HEK293 (cell line): ENCODE results near the gene BTRC.

Experiments used
- CTCF ChIA-PET: fragments of 350-600 bp; formaldehyde crosslinking; extraction: SDS; loops from one replicate; lab custom pipeline; 2021; ENCODE audit warnings: antibody characterized with exemption; lab: Yijun Ruan, JAX
- POLR2A ChIA-PET: fragments of 300-600 bp; formaldehyde crosslinking; extraction: SDS; loops from one replicate; lab custom pipeline; 2020; ENCODE audit warnings: antibody characterized with exemption, inconsistent platforms; lab: Yijun Ruan, JAX
- H3K27ac ChIP-seq: fragments of 200-500 bp; sonication (Bioruptor generic); 2 replicates; pipeline ENCODE4 v1.5.1; 2014; ENCODE audit warnings: low read depth, low read length, control low read depth, inconsistent platforms; ENCODE audit errors: extremely low read depth
- H3K36me3 ChIP-seq, 2 experiments: fragments of 200-500 bp in 1 of 2; sonication (Bioruptor generic) in 1 of 2; 1 replicate in 1 of 2; 2 replicates in 1 of 2; pipeline ENCODE4 v1.5.1; 2014 to 2017; ENCODE audit warnings: inconsistent platforms in 2 of 2, low read length in 2 of 2; ENCODE audit not compliant: control insufficient read depth in 2 of 2, insufficient read depth in 1 of 2
- H3K4me1 ChIP-seq: fragments of 200-500 bp; sonication (Bioruptor generic); 2 replicates; pipeline ENCODE4 v1.5.1; 2014; ENCODE audit warnings: mild to moderate bottlenecking, low read length, inconsistent platforms; ENCODE audit not compliant: control insufficient read depth, insufficient read depth
- H3K4me3 ChIP-seq: 2 replicates; pipeline ENCODE4 v1.5.1; 2011; ENCODE audit warnings: low read depth, mild to moderate bottlenecking, control low read depth, low read length, moderate library complexity
- H3K9me3 ChIP-seq: fragments of 200-500 bp; sonication (Bioruptor generic); 2 replicates; pipeline ENCODE4 v1.5.1; 2014; ENCODE audit warnings: low read depth, low read length, inconsistent platforms; ENCODE audit not compliant: control insufficient read depth, insufficient read depth
- GFI1B ChIP-seq: fragments of 450-650 bp; formaldehyde crosslinking; IDR thresholded peaks from 2 replicates; pipeline ENCODE4 v1.5.1; 2016; ENCODE audit warnings: missing biosample characterization, missing genetic modification characterization
- HOXC10 ChIP-seq: sonication (generic); formaldehyde crosslinking; IDR thresholded peaks from 2 replicates; pipeline ENCODE4 v1.8.1; 2023; ENCODE audit warnings: mild to moderate bottlenecking, missing genetic modification reagents
- HOXD13 ChIP-seq: sonication (generic); formaldehyde crosslinking; IDR thresholded peaks from 2 replicates; pipeline ENCODE4 v1.8.0; 2022; ENCODE audit warnings: missing genetic modification reagents, borderline replicate concordance
- KLF7 ChIP-seq: fragments of 450-650 bp; formaldehyde crosslinking; IDR thresholded peaks from 2 replicates; pipeline ENCODE4 v1.5.1; 2016; ENCODE audit warnings: missing biosample characterization, missing genetic modification characterization, borderline replicate concordance
- MYNN ChIP-seq: fragments of 450-650 bp; formaldehyde crosslinking; IDR thresholded peaks from 2 replicates; pipeline ENCODE4 v1.5.1; 2016; ENCODE audit warnings: missing biosample characterization, missing genetic modification characterization, borderline replicate concordance
- MZF1 ChIP-seq: fragments of 450-650 bp; formaldehyde crosslinking; IDR thresholded peaks from 2 replicates; pipeline ENCODE4 v1.5.1; 2017; ENCODE audit warnings: missing biosample characterization, missing genetic modification characterization, borderline replicate concordance
- SCRT2 ChIP-seq: fragments of 450-650 bp; formaldehyde crosslinking; IDR thresholded peaks from 2 replicates; pipeline ENCODE4 v1.5.1; 2016; ENCODE audit warnings: missing biosample characterization, missing genetic modification characterization
- SP3 ChIP-seq: fragments of 450-650 bp; formaldehyde crosslinking; IDR thresholded peaks from 2 replicates; pipeline ENCODE4 v1.5.1; 2016; ENCODE audit warnings: missing biosample characterization, missing genetic modification characterization
- YY2 ChIP-seq: fragments of 450-650 bp; formaldehyde crosslinking; IDR thresholded peaks from 2 replicates; pipeline ENCODE4 v1.5.1; 2016; ENCODE audit warnings: missing biosample characterization, missing genetic modification characterization
- ZBTB17 ChIP-seq: fragments of 450-650 bp; formaldehyde crosslinking; IDR thresholded peaks from 2 replicates; pipeline ENCODE4 v1.5.1; 2016; ENCODE audit warnings: missing biosample characterization, missing genetic modification characterization
- ZFHX2 ChIP-seq: fragments of 450-650 bp; formaldehyde crosslinking; conservative IDR thresholded peaks from 2 replicates; pipeline ENCODE4 v1.5.1; 2016; ENCODE audit warnings: missing biosample characterization, missing genetic modification characterization
- ZFP3 ChIP-seq: fragments of 450-650 bp; formaldehyde crosslinking; IDR thresholded peaks from 2 replicates; pipeline ENCODE4 v1.5.1; 2016; ENCODE audit warnings: low read depth, missing biosample characterization, missing genetic modification characterization
- ZNF292 ChIP-seq: fragments of 450-650 bp; formaldehyde crosslinking; IDR thresholded peaks from 2 replicates; pipeline ENCODE4 v1.5.1; 2016; ENCODE audit warnings: low read depth, missing biosample characterization, missing genetic modification characterization, borderline replicate concordance
- ZNF341 ChIP-seq: fragments of 450-650 bp; formaldehyde crosslinking; IDR thresholded peaks from 2 replicates; pipeline ENCODE4; 2016; ENCODE audit warnings: low read depth, missing biosample characterization, missing genetic modification characterization
- ZNF501 ChIP-seq: fragments of 450-650 bp; formaldehyde crosslinking; IDR thresholded peaks from 2 replicates; pipeline ENCODE4 v1.5.1; 2016; ENCODE audit warnings: missing biosample characterization, missing genetic modification characterization
- ZNF510 ChIP-seq: fragments of 450-650 bp; formaldehyde crosslinking; IDR thresholded peaks from 2 replicates; pipeline ENCODE4 v1.5.1; 2018; ENCODE audit warnings: mild to moderate bottlenecking, missing genetic modification characterization, missing biosample characterization; ENCODE audit not compliant: insufficient replicate concordance
- ZNF521 ChIP-seq: fragments of 450-650 bp; formaldehyde crosslinking; IDR thresholded peaks from 2 replicates; pipeline ENCODE4 v1.5.1; 2017; ENCODE audit warnings: missing biosample characterization, mild to moderate bottlenecking, missing genetic modification characterization
- ZNF530 ChIP-seq: fragments of 450-650 bp; formaldehyde crosslinking; IDR thresholded peaks from 2 replicates; pipeline ENCODE4 v1.5.1; 2016; ENCODE audit warnings: low read depth, missing biosample characterization, missing genetic modification characterization
- ZNF544 ChIP-seq: fragments of 450-650 bp; formaldehyde crosslinking; IDR thresholded peaks from 2 replicates; pipeline ENCODE4 v1.5.0; 2017; ENCODE audit warnings: missing biosample characterization, missing genetic modification characterization
- ZNF571 ChIP-seq: fragments of 450-650 bp; formaldehyde crosslinking; IDR thresholded peaks from 2 replicates; pipeline ENCODE4 v1.5.0; 2017; ENCODE audit warnings: missing biosample characterization, missing genetic modification characterization
- ZNF610 ChIP-seq: fragments of 450-650 bp; formaldehyde crosslinking; IDR thresholded peaks from 2 replicates; pipeline ENCODE4 v1.5.1; 2016; ENCODE audit warnings: missing biosample characterization, missing genetic modification characterization, borderline replicate concordance
- ZNF830 ChIP-seq: fragments of 450-650 bp; IDR thresholded peaks from 2 replicates; pipeline ENCODE4 v1.5.0; 2018; ENCODE audit warnings: missing biosample characterization, missing genetic modification characterization, low read depth, mild to moderate bottlenecking, moderate library complexity
- TF ChIP-seq, protein P1 (sequence below): fragments of 450-650 bp; formaldehyde crosslinking; IDR thresholded peaks from 2 replicates; pipeline ENCODE4 v1.5.1; 2016; ENCODE audit warnings: missing biosample characterization, missing genetic modification characterization
- TF ChIP-seq, protein P2 (sequence below): fragments of 450-650 bp; formaldehyde crosslinking; IDR thresholded peaks from 2 replicates; pipeline ENCODE4 v1.5.1; 2017; ENCODE audit warnings: missing biosample characterization, missing genetic modification characterization
- TF ChIP-seq, protein P3 (sequence below): fragments of 450-650 bp; formaldehyde crosslinking; IDR thresholded peaks from 2 replicates; pipeline ENCODE4 v1.5.0; 2017; ENCODE audit warnings: missing biosample characterization, missing genetic modification characterization, borderline replicate concordance
- TF ChIP-seq, protein P4 (sequence below): fragments of 450-650 bp; formaldehyde crosslinking; IDR thresholded peaks from 2 replicates; pipeline ENCODE4 v1.5.1; 2017; ENCODE audit warnings: missing biosample characterization, missing genetic modification characterization
- TF ChIP-seq, protein P5 (sequence below): fragments of 450-650 bp; formaldehyde crosslinking; IDR thresholded peaks from 2 replicates; pipeline ENCODE4 v1.5.1; 2016; ENCODE audit warnings: missing biosample characterization, missing genetic modification characterization

BTRC gene

DNA sequence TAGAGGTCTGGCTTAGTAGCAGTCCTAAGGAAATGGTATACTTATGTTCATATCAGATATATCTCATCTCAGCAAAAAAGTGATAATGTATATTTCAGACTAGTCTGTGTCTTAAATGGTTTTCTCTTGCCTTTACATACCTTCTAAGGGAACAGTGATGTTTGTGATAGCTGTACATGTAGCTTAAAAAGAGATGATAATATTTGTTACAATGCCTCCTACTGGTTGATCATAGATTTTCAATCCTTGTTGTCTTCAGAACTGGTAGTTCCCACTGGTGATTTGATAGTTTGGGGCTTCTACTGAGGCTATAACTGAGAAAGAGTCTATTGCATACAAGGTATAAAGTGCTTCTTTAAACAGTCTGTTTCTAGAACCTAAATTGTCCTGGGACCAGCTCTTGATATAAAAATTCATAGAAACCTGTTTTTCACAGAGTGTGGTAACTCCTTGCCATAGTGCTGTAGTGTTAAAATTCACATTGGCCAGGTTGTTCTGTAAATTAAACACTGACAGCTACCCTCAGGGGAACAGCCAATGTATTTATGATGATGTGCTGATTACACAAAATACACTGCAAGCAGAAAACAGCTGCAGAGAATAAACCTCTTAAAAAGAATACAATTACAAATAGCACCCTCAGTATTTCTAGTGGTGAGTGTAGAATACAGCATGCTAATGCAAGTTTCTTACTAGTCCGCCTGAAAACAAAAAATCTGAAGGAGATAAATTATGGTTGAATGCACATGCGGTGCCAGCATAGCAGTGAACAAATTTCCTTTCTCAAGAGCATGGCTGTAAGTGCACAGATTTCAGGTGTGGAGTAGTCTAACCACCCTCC, 90.3 kb downstream of the BTRC start (continued):
- TF ChIP-seq HOXD13: no peak
- TF ChIP-seq MZF1: no peak
- TF ChIP-seq, protein P1, sequence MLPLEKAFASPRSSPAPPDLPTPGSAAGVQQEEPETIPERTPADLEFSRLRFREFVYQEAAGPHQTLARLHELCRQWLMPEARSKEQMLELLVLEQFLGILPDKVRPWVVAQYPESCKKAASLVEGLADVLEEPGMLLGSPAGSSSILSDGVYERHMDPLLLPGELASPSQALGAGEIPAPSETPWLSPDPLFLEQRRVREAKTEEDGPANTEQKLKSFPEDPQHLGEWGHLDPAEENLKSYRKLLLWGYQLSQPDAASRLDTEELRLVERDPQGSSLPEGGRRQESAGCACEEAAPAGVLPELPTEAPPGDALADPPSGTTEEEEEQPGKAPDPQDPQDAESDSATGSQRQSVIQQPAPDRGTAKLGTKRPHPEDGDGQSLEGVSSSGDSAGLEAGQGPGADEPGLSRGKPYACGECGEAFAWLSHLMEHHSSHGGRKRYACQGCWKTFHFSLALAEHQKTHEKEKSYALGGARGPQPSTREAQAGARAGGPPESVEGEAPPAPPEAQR (tag by site-specific recombination): no peak
- no peak for TF ChIP-seq MYNN (tag by site-specific recombination)
- 0 out of 2 replicates have a peak, but pooled peaks have one; percentile 35 for TF ChIP-seq GFI1B (tag by site-specific recombination)
- TF ChIP-seq, protein P2, sequence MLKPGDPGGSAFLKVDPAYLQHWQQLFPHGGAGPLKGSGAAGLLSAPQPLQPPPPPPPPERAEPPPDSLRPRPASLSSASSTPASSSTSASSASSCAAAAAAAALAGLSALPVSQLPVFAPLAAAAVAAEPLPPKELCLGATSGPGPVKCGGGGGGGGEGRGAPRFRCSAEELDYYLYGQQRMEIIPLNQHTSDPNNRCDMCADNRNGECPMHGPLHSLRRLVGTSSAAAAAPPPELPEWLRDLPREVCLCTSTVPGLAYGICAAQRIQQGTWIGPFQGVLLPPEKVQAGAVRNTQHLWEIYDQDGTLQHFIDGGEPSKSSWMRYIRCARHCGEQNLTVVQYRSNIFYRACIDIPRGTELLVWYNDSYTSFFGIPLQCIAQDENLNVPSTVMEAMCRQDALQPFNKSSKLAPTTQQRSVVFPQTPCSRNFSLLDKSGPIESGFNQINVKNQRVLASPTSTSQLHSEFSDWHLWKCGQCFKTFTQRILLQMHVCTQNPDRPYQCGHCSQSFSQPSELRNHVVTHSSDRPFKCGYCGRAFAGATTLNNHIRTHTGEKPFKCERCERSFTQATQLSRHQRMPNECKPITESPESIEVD (tag by site-specific recombination): peak; percentile 99
- TF ChIP-seq ZNF521 (tag by site-specific recombination): no peak
- no peak for TF ChIP-seq ZNF292 (tag by site-specific recombination)
- TF ChIP-seq, protein P3, sequence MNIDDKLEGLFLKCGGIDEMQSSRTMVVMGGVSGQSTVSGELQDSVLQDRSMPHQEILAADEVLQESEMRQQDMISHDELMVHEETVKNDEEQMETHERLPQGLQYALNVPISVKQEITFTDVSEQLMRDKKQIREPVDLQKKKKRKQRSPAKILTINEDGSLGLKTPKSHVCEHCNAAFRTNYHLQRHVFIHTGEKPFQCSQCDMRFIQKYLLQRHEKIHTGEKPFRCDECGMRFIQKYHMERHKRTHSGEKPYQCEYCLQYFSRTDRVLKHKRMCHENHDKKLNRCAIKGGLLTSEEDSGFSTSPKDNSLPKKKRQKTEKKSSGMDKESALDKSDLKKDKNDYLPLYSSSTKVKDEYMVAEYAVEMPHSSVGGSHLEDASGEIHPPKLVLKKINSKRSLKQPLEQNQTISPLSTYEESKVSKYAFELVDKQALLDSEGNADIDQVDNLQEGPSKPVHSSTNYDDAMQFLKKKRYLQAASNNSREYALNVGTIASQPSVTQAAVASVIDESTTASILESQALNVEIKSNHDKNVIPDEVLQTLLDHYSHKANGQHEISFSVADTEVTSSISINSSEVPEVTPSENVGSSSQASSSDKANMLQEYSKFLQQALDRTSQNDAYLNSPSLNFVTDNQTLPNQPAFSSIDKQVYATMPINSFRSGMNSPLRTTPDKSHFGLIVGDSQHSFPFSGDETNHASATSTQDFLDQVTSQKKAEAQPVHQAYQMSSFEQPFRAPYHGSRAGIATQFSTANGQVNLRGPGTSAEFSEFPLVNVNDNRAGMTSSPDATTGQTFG (tag by site-specific recombination): no peak
- TF ChIP-seq ZNF510 (tag by site-specific recombination): no peak
- no peak for TF ChIP-seq SCRT2 (tag by site-specific recombination)
- no peak for TF ChIP-seq ZNF610 (tag by site-specific recombination)
- TF ChIP-seq ZNF571 (tag by site-specific recombination): no peak
- no peak for TF ChIP-seq ZNF544
- TF ChIP-seq, protein P4, sequence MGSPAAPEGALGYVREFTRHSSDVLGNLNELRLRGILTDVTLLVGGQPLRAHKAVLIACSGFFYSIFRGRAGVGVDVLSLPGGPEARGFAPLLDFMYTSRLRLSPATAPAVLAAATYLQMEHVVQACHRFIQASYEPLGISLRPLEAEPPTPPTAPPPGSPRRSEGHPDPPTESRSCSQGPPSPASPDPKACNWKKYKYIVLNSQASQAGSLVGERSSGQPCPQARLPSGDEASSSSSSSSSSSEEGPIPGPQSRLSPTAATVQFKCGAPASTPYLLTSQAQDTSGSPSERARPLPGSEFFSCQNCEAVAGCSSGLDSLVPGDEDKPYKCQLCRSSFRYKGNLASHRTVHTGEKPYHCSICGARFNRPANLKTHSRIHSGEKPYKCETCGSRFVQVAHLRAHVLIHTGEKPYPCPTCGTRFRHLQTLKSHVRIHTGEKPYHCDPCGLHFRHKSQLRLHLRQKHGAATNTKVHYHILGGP (tag by site-specific recombination): no peak

DNA sequence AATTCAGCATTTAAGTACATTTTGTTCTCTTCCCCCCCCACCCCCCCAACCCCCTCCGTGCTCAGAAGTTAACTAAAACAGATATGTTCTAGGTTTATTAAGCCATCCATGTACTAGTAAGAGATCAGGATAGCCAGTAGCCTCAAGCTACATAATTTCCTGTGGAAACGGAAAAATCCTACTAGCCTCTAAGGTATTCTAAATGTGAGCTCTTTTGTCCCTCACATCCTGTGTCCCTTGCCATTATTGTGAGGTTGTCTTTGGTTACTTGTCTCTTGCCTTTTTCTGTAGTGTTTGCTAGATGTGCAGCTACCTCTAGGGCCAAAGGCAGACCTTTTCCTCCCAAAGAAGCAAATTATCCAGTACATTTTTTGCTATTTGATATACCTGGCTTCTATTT, 92.1 kb downstream of the BTRC start:
- TF ChIP-seq ZFP3 (tag by site-specific recombination): no peak
- no peak for TF ChIP-seq HOXC10
- TF ChIP-seq ZNF830 (tag by site-specific recombination): no peak
- no peak for TF ChIP-seq SP3 (tag by site-specific recombination)
- TF ChIP-seq, protein P5, sequence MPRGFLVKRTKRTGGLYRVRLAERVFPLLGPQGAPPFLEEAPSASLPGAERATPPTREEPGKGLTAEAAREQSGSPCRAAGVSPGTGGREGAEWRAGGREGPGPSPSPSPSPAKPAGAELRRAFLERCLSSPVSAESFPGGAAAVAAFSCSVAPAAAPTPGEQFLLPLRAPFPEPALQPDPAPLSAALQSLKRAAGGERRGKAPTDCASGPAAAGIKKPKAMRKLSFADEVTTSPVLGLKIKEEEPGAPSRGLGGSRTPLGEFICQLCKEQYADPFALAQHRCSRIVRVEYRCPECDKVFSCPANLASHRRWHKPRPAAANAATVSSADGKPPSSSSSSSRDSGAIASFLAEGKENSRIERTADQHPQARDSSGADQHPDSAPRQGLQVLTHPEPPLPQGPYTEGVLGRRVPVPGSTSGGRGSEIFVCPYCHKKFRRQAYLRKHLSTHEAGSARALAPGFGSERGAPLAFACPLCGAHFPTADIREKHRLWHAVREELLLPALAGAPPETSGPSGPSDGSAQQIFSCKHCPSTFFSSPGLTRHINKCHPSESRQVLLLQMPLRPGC (tag by site-specific recombination): no peak
- no peak for TF ChIP-seq ZNF501 (tag by site-specific recombination)
- no peak for TF ChIP-seq YY2 (tag by site-specific recombination)
- no peak for TF ChIP-seq ZNF530 (tag by site-specific recombination)
- TF ChIP-seq, protein P4 (tag by site-specific recombination): no peak
- TF ChIP-seq ZBTB17 (tag by site-specific recombination): no peak
- TF ChIP-seq KLF7 (tag by site-specific recombination): no peak
- TF ChIP-seq ZNF341 (tag by site-specific recombination): no peak
- no peak for TF ChIP-seq ZFHX2 (tag by site-specific recombination)
- CTCF ChIA-PET: interaction anchor here (0.7 to 9.8 kb wide), 7 partner anchors 9 to 232 kb away, joined by 4 to 102 read pairs (median 37); no protein-coding TSS in a partner anchor
- Histone ChIP-seq H3K4me1 (peaks cover 51% of the 10 kb centered on the region), H3K36me3 (no peaks in the 10 kb centered on the region), H3K9me3 (no peaks in the 10 kb centered on the region), H3K4me3 (no peak overlapping the region), H3K27ac (no peak overlapping the region)
- POLR2A ChIA-PET: no interaction called here
